Fibroblast of the aortic adventitia (primary cell): ENCODE measurements around the gene ETV3L. TPM values are rescaled to one million over a fixed set of nuclear protein-coding genes. Genes with fewer than 3 reads are reported as not detected.
"Not testable (repeated sequence)": the region's sequence is repeated elsewhere in the genome, so short reads cannot be mapped to it uniquely, and the experiment has no call there.

Experiments
- DNase-seq: peaks from one replicate; pipeline ENCODE4 v3.0.0-alpha.2; 2010; ENCODE audit warnings: low read depth
- H3K4me3 ChIP-seq: 2 replicates; pipeline ENCODE4 v1.5.1; 2011; ENCODE audit warnings: low read depth, mild to moderate bottlenecking, control low read depth, low read length, moderate library complexity
- total RNA-seq: library from RNA; depleted of rRNA; stranded (reverse); fragments of >200 nt; gene quantifications from 2 replicates; pipeline ENCODE4 v1.2.3, GENCODE V29; 2012; ENCODE audit warnings: low replicate concordance
- TF ChIP-seq, protein P1 (sequence below): IDR thresholded peaks from 2 replicates; pipeline ENCODE4 v1.5.1; 2011; ENCODE audit warnings: mild to moderate bottlenecking, low read length, control low read depth, inconsistent platforms; ENCODE audit not compliant: insufficient read depth

The ETV3L gene
- total RNA-seq, 1 donor = not detected

DNA sequence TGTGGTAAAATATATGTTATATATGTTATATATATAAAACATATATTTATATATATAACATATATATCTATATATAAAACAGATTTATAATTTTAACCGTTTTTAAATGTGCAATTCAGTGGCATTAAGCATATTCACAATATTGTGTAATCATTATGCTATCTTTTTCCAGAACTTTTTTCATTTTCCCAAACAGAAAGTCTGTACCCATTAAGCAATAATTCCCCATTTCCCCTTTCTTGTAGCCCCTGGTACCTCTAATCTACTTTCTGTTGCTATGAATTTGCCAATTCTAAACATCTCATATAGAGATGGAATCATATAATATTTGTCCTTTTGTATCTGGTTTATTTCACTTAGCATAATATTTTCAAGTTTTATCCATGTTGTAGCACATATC, 43.3 kb downstream of the ETV3L start:
- TF ChIP-seq, protein P1, sequence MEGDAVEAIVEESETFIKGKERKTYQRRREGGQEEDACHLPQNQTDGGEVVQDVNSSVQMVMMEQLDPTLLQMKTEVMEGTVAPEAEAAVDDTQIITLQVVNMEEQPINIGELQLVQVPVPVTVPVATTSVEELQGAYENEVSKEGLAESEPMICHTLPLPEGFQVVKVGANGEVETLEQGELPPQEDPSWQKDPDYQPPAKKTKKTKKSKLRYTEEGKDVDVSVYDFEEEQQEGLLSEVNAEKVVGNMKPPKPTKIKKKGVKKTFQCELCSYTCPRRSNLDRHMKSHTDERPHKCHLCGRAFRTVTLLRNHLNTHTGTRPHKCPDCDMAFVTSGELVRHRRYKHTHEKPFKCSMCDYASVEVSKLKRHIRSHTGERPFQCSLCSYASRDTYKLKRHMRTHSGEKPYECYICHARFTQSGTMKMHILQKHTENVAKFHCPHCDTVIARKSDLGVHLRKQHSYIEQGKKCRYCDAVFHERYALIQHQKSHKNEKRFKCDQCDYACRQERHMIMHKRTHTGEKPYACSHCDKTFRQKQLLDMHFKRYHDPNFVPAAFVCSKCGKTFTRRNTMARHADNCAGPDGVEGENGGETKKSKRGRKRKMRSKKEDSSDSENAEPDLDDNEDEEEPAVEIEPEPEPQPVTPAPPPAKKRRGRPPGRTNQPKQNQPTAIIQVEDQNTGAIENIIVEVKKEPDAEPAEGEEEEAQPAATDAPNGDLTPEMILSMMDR = no peak
- no peak for DNase-seq
- no peak overlapping the region for H3K4me3 ChIP-seq

DNA sequence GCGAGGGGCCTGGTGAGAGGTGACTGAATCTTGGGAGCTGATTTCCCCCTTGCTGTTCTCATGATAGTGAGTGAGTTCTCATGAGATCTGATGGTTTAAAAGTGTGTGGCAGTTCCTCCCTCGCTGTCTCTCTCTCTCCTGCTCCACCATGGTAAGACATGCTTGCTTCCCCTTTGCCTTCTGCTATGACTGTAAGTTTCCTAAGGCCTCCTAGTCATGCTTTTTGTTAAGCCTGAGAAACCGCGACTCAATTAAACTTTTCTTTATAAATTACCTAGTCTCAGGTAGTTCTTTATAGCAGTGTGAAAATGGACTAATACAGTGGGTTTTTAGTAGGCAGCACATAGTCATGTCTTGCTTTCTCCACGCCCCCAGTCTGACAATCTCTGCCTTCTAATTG, 43.9 kb downstream of the ETV3L start:
- not testable (repeated sequence) for H3K4me3 ChIP-seq, DNase-seq

DNA sequence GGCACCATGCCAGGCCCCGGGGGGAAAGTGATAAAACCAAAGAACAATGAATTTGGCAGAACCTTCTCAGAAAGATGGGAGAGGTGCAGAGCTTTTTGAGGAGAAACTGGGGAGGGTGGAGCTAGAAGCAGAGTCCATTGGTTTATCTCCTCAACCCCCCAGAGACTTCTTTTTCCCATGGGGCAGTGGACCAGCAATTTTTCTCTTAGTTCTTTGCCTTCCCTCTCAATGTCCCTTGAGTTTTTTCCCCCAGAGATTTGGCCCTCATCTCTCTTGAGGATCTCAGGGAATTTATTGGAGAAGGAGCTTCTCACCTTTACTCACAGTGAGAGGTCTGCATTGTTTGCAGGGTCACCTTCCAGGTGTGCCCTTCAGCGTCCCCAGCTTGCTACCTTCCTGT, 48.8 kb downstream of the ETV3L start:
- no peak overlapping the region for H3K4me3 ChIP-seq
- DNase-seq = no peak
- TF ChIP-seq, protein P1 = no peak

DNA sequence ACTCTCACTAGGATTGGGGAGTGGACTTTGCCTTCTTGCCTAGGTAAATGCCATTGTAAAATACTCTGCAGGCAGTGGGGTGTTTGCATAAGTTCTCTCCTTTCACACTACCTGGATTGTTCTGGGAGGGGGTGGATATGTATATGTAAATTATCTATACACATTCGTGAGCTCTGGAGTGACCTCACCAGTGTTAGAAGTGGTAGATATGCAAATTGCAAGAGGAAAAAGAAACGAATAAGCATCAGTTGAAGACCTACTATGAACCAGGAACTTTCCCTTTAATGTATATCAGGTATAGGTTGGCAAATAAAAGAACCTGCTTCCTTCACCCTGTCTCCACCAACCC, 52.6 kb downstream of the ETV3L start:
- TF ChIP-seq, protein P1 = no peak
- DNase-seq = no peak
- H3K4me3 ChIP-seq = no peak overlapping the region

DNA sequence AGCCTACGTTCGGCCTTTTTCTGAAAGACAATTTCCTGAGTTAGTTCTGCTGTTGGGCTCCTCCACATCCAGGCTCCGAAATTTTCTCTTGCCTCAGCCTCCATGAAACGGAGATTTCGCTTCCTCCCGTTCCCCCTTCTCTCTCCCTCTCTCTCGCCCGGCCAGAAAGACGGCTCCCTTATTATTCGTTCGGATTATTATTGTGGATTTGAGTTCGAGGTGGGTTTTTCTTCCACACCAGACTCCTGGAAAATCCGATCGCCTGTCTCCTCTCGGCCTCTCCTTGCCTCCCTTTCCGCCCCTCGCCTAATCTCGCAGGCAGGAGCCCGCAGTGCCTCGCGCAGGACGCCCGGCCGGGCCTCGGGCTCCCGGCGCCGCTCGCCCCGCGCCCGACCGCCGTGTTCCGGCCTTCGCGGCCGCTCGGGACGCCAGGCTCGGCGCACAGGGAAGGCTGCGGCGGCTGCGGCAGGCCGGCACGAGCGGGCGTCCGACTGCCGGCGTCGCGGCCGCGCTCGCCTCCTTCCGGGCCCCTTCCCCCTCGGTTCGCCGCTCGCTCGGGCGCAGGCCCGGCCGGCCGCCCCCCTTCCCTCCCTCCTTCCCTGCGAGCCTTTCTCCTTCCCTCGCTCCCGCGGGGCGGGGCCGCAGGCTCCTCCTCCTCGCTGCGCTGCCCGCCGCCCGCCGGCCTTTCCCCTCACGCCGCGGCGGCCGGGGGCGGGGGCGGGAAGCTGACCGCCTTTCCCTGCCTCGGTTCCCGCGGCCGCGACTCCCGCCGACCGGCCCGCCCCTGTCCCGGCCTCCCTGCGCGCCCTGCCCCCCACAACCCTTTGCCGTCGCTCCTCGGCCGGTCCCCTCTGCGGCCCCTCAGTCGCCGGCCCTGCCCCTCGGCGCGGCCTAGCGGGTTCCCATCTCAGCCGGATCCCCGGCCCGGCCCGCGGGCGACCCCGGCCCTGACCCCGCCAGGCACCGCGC, 54.1 kb downstream of the ETV3L start, which contains the start of gene ARHGEF11:
TSS of gene ARHGEF11 (minus strand) at position 493 of the 969 bp plus-strand sequence. CDS start 1,412 bp downstream, outside the sequence.
- peak within 1 kb of the TSS; percentile 81 for H3K4me3 ChIP-seq
- peak; percentile 80 for DNase-seq
- TF ChIP-seq, protein P1 = no peak

DNA sequence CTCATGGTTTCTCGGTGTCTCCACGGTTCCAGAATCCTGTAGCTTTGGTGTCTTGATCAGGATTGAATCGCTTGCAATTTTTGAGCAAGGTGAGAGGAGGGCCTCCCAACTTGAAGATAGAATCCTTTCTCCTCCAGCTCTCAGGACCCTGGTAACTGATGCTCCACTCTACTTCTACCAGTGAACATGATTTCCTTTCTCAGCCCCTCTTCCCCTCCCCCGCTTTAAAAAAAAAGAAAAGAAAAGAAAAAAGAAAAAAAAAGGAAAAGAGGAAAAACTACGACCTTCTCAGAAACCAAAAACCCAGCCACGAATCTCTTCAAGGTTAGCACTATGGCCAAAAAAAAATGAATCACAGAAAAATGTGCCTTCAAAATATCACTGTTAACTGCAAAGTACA, 55.3 kb downstream of the ETV3L start:
- TF ChIP-seq, protein P1 = no peak
- no peak for DNase-seq

DNA sequence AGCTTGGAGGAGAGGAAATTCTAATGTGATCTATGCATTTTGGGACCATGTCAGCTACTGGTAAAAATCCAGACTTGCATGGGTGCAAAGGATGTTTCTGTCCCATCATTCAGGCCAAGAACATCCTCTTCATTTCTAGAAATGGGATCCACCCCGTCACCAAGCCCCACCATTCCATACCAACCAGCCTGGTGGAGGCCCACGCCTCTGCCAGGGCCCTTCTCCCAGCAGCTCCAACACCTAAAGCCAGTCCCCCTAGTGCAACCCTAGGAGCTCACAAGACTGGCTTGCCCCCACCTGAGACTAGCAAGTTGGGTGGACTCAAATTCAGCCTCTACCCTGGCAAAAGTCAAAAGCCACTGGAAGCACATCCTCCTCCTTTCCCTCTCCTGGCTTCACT, 55.9 kb downstream of the ETV3L start:
- DNase-seq = no peak
- peak overlapping the region; percentile 81 for H3K4me3 ChIP-seq
- TF ChIP-seq, protein P1 = no peak

More for the DNA sequence above, 55.3 kb downstream of the ETV3L start:
- peak overlapping the region; percentile 81 for H3K4me3 ChIP-seq
